CD4-positive, alpha-beta T cell treated with Interleukin-17A for 1 hour (primary cell): ENCODE data around the gene DHRS7.
A peak's percentile ranks its signal among the peaks of the same experiment; 100 is the strongest.
"Not testable (repeated sequence)": the region's sequence is repeated elsewhere in the genome, so short reads cannot be mapped to it uniquely, and the experiment has no call there.

Experiments
- DNase-seq: peaks from one replicate; pipeline ENCODE4 v3.0.0-alpha.2; 2020

Gene DHRS7

GRCh38 chr14:60116181-60116580 lies 49.0 kb downstream of the DHRS7 start:
- DNase-seq = no peak

GRCh38 chr14:60114881-60115280 lies 50.3 kb downstream of the DHRS7 start:
- DNase-seq = no peak

GRCh38 chr14:60111732-60112131 lies 53.5 kb downstream of the DHRS7 start:
- no peak for DNase-seq

GRCh38 chr14:60107477-60107876 lies 57.7 kb downstream of the DHRS7 start:
- no peak for DNase-seq

- DNase-seq = no peak
Observed at GRCh38 chr14:60106339-60106738, 58.9 kb downstream of the DHRS7 start.

- no peak for DNase-seq
Observed at GRCh38 chr14:60102389-60102788, 62.8 kb downstream of the DHRS7 start.

- no peak for DNase-seq
Observed at GRCh38 chr14:60101786-60102185, 63.4 kb downstream of the DHRS7 start.

GRCh38 chr14:60099855-60100254 lies 65.3 kb downstream of the DHRS7 start:
- DNase-seq = not testable (repeated sequence)

- DNase-seq = no peak
Observed at GRCh38 chr14:60097974-60098373, 67.2 kb downstream of the DHRS7 start.

GRCh38 chr14:60095781-60096450 lies 69.3 kb downstream of the DHRS7 start:
- DNase-seq = no peak

- DNase-seq = peak; percentile 19
Observed at GRCh38 chr14:60095231-60095630, 70.0 kb downstream of the DHRS7 start.

GRCh38 chr14:60094306-60094897 lies 70.8 kb downstream of the DHRS7 start:
- peak; percentile 10 for DNase-seq
